Psoas muscle (tissue), 8 donors: ENCODE results near the gene IP6K3. TPM values are rescaled to one million over a fixed set of nuclear protein-coding genes. Genes with fewer than 3 reads are reported as not detected.

Experiments used
- ATAC-seq, 4 donors: fragments of 200-7000 bp; cut with Tn5 transposase; one replicate each; pipeline ENCODE4 v1.9.1; 2020; ENCODE audit warnings: moderate library complexity in 3 of 4, mild to moderate bottlenecking in 2 of 4
- DNase-seq, 2 donors: peaks; one replicate each; pipeline ENCODE4 v3.0.0-alpha.2; 2020
- H3K27ac ChIP-seq: fragments of 200-600 bp; one replicate; pipeline ENCODE4 v1.8.0; 2022
- H3K27me3 ChIP-seq, 3 donors: fragments of 200-600 bp in 1 of 3; one replicate each; pipeline versions ENCODE4 v1.6.1 to v1.8.0; 2013 to 2022; ENCODE audit warnings: low read length in 2 of 3, mild to moderate bottlenecking in 2 of 3, moderate library complexity in 1 of 3; ENCODE audit not compliant: insufficient read depth in 3 of 3
- H3K36me3 ChIP-seq, 2 donors: fragments of 200-600 bp in 1 of 2; one replicate each; pipeline versions ENCODE4 v1.6.1 to v1.8.0; 2013 to 2022; ENCODE audit warnings: low read depth in 1 of 2, mild to moderate bottlenecking in 1 of 2, moderate library complexity in 1 of 2; ENCODE audit not compliant: insufficient read depth in 1 of 2
- H3K4me1 ChIP-seq: fragments of 200-600 bp; one replicate; pipeline ENCODE4 v1.8.0; 2022
- H3K4me3 ChIP-seq: fragments of 200-600 bp; one replicate; pipeline ENCODE4 v1.8.0; 2022; ENCODE audit warnings: mild to moderate bottlenecking
- H3K9me3 ChIP-seq: fragments of 200-600 bp; one replicate; pipeline ENCODE4 v1.8.0; 2022
- CTCF ChIP-seq: fragments of 200-600 bp; IDR thresholded peaks from one replicate; pipeline ENCODE4 v1.8.0; 2022; ENCODE audit warnings: antibody characterized with exemption
- WGBS, 3 donors: extraction: QIAGEN DNeasy Blood & Tissue Kit; methylation state at CpG; one replicate each; pipeline versions ENCODE4 v1.1.6 to v1.1.7; 2013; 5-methylcytosine and 5-hydroxymethylcytosine counted together
- intact Hi-C, 2 donors: fragments of 100-400 bp; cut with DNase I; formaldehyde crosslinking; loops; one replicate each; pipeline versions ENCODE4 v1.11.0 to v1.14.2; 2022
- long read RNA-seq, 2 donors: library from polyadenylated mRNA; unstranded; transcript quantifications; one replicate each; pipeline ENCODE4 v2.0.0, GENCODE V29; 2021
- polyA plus RNA-seq, 3 donors: library from polyadenylated mRNA; stranded (reverse); fragments of 200-250 nt; gene quantifications; one replicate each; pipeline ENCODE4 v1.2.3, GENCODE V29; 2013
- total RNA-seq, 4 donors: library from RNA; stranded (reverse); fragmentation: NEBNext Ultra II Directional in 2 of 4; extraction: Animal tissue kit (Norgen Biotek cat#: 25700) in 2 of 4; gene quantifications; one replicate each; pipeline versions ENCODE4 v1.2.1 to v1.2.4, GENCODE V29; 2021 to 2023
- donor health status: healthy with polysubstance abuse.
- donor health status: DM: no; HTN: no; CAD: no; lungs with moderate emphysema.
- donor health status: Bipolar disorder and iron deficiency.
- donor health status: healthy.
- donor health status: DM: yes; HTN: yes; CAD: no.
- donor health status: DM: no; HTN: no; CAD: no.
- donor health status: DM: no; HTN: no; CAD: no.
- donor health status: DM: yes; HTN: yes; CAD: no.

IP6K3 gene
- total RNA-seq (100 to 1,000 TPM; 113 to 363 (median 306) TPM), polyA plus RNA-seq (100 to 1,000 TPM in 2 of 3 donors, 10 to 100 TPM in 1; 95.7 to 220 (median 175) TPM)
- long read RNA-seq, donor 1, transcript IP6K3-202 (7 exons, 2,012 nt): minor isoform, 43 of 275 reads
- long read RNA-seq, donor 1, transcript IP6K3-201 (6 exons, 2,610 nt): major isoform, 93 of 275 reads
- long read RNA-seq, donor 1, partial matches to known transcripts: 93 of 275 reads
- long read RNA-seq, donor 1, other reads (novel, unspliced or antisense): 46 of 275 reads
- long read RNA-seq, donor 2, transcript IP6K3-202 (7 exons, 2,012 nt): minor isoform, 72 of 723 reads
- long read RNA-seq, donor 2, transcript IP6K3-201 (6 exons, 2,610 nt): major isoform, 181 of 723 reads
- long read RNA-seq, donor 2, partial matches to known transcripts: 216 of 723 reads
- long read RNA-seq, donor 2, other reads (novel, unspliced or antisense): 254 of 723 reads

DNA sequence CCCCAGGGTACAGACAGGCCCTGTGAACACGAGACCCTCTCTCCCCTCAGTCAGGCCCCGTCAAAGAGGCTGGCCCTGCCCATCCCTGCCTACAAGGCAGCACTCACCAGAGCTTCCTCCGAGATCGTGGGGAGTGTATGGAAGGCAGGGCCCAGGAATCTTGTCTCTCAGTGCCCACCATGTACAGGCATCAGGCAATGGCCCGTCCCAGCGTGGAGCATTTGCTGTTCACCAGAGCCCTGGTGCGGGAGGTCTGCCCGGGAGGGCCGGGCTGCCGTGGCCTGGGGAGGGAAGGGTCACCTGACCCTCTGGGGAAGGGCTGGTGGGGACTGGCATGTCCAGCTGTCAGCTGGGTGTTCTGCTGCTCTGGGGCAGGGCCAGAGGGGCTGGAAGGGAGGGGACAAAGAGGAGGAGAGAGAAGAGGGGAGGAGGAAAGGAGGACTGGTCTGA, at the start of gene IP6K3:
TSS of gene IP6K3 (minus strand) at position 255 of the 450 bp plus-strand sequence. CDS start 11,429 bp downstream, outside the sequence.
- no peak for TF ChIP-seq CTCF
- Histone ChIP-seq H3K4me1 (peaks cover 20% of the 10 kb centered on the region), H3K4me3 (peak within 1 kb of the TSS; percentile 72), H3K27ac (peak within 1 kb of the TSS; percentile 100), H3K9me3 (no peaks in the 10 kb centered on the region), H3K36me3 (peaks cover 0 to 31% of the 10 kb centered on the region in 2 donors), H3K27me3 (no peaks in the 10 kb centered on the region)
- 7 to 23% (median 14%) methylated on average over 10 of the region's 10 CpGs for WGBS, 3 donors
- intact Hi-C loops: no loop called here
- peak; percentile 85 to 97 for DNase-seq
- ATAC-seq: peak; percentile 46 to 56 (median 50)

GRCh38 chr6:33794910-33795623, 48.4 kb upstream of the IP6K3 start:
- Histone ChIP-seq H3K4me1 (no peaks in the 10 kb centered on the region), H3K27me3 (peaks cover 0 to 35% (median 9%) of the 10 kb centered on the region in 3 donors), H3K9me3 (no peaks in the 10 kb centered on the region), H3K27ac (no peak overlapping the region), H3K4me3 (no peak overlapping the region), H3K36me3 (no peaks in the 10 kb centered on the region)
- ATAC-seq (no peak), DNase-seq (no peak)
- WGBS, 3 donors: 24 to 41% (median 40%) methylated on average over 14 of the region's 14 CpGs
- TF ChIP-seq CTCF: no peak
- intact Hi-C loops: no loop called here

DNA sequence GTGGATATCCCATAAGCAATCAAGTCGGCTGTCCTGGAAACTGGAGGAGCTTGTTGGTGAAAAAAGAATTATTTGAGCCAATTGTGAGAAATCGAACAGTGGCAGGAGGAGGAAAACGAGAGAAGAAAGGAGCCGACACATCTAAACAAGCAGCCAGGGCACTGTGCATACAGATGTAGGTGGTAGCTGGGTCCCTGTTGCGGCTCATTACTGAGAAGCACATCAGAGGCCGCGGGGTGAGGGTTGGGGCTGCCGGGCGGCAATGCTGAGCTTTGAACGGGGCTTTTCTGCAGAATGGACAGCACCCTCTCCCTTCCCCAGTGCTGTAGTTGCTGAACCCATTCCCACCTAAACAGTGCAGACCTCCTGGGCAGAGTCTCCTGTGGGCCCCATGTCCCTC, 46.3 kb upstream of the IP6K3 start:
- ATAC-seq (no peak), DNase-seq (no peak)
- Histone ChIP-seq H3K4me3 (no peak overlapping the region), H3K27ac (no peak overlapping the region), H3K27me3 (peaks cover 0 to 35% (median 9%) of the 10 kb centered on the region in 3 donors), H3K4me1 (peaks cover 5% of the 10 kb centered on the region), H3K36me3 (no peaks in the 10 kb centered on the region), H3K9me3 (no peaks in the 10 kb centered on the region)
- no peak for TF ChIP-seq CTCF
- intact Hi-C loops: no loop called here
- 56 to 63% (median 58%) methylated on average over 10 of the region's 10 CpGs for WGBS, 3 donors

- WGBS, 3 donors: 48 to 56% (median 48%) methylated on average over 7 of the region's 7 CpGs
- no peak for TF ChIP-seq CTCF
- no peak overlapping the region for H3K27ac ChIP-seq
Measured at GRCh38 chr6:33791620-33792019, 44.9 kb upstream of the IP6K3 start.

More at GRCh38 chr6:33791620-33792019, 44.9 kb upstream of the IP6K3 start:
- intact Hi-C loops: no loop called here
- peaks cover 0 to 35% (median 9%) of the 10 kb centered on the region in 3 donors for H3K27me3 ChIP-seq
- H3K4me1 ChIP-seq: peaks cover 18% of the 10 kb centered on the region
- DNase-seq: no peak
- ATAC-seq: no peak
- H3K36me3 ChIP-seq: no peaks in the 10 kb centered on the region
- no peak overlapping the region for H3K4me3 ChIP-seq
- no peaks in the 10 kb centered on the region for H3K9me3 ChIP-seq
